Astrocyte of the cerebellum (primary cell): ENCODE results near the gene HMX1.

Experiments
- DNase-seq: peaks from one replicate; pipeline ENCODE4 v3.0.0-alpha.2; 2011; ENCODE audit warnings: low read depth
- H3K4me3 ChIP-seq: 2 replicates; pipeline ENCODE4 v1.5.1; 2011; ENCODE audit warnings: mild to moderate bottlenecking, low read depth, low read length, moderate library complexity
- in situ Hi-C: cut with HindIII; loops from 2 replicates; pipeline ENCODE4 v1.10.0; 2017; ENCODE audit warnings: low sequenced_read_pairs
- TF ChIP-seq, protein P1 (sequence below): IDR thresholded peaks from 2 replicates; pipeline ENCODE4 v1.5.1; 2012; ENCODE audit warnings: low read length, low read depth, moderate library complexity, mild to moderate bottlenecking; ENCODE audit errors: missing control alignments

Gene HMX1

DNA sequence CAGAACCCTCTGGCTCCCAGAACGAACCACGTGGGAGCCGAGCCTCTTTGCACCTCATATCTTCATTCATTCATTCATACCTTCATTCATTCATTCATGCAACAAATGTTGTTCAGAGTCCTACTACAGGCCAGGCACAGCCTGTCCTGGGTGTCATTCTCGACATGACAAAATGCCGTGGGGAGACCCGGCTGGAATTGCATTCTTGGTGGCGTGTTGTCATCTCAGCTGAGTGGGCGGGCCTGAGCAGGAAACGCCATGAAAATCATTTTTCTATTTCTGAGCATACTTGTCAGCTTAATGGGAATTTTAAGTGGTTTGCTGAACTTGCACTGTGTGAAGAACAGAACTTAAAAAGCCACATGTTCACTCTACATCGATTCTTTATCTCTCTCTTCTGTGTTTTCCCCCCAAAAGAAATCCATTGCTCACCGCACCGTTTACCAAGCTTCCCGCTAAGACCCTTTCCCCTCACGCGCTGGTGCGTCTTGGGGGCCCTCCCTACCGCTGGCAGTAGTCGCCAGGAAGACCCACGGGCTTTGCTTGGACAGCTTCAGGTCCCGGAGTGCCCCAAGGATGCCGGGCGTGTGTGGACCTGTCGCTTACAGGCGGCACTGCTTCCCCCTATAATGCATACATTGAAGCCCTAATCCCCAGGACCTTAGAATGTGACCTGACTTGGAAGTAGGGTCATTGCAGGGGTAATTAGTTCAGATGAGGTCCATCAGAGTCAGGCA lies 41.6 kb upstream of the HMX1 start:
- no peak for DNase-seq
- H3K4me3 ChIP-seq = no peak overlapping the region
- in situ Hi-C loops = no loop called here
- TF ChIP-seq, protein P1, sequence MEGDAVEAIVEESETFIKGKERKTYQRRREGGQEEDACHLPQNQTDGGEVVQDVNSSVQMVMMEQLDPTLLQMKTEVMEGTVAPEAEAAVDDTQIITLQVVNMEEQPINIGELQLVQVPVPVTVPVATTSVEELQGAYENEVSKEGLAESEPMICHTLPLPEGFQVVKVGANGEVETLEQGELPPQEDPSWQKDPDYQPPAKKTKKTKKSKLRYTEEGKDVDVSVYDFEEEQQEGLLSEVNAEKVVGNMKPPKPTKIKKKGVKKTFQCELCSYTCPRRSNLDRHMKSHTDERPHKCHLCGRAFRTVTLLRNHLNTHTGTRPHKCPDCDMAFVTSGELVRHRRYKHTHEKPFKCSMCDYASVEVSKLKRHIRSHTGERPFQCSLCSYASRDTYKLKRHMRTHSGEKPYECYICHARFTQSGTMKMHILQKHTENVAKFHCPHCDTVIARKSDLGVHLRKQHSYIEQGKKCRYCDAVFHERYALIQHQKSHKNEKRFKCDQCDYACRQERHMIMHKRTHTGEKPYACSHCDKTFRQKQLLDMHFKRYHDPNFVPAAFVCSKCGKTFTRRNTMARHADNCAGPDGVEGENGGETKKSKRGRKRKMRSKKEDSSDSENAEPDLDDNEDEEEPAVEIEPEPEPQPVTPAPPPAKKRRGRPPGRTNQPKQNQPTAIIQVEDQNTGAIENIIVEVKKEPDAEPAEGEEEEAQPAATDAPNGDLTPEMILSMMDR = no peak

DNA sequence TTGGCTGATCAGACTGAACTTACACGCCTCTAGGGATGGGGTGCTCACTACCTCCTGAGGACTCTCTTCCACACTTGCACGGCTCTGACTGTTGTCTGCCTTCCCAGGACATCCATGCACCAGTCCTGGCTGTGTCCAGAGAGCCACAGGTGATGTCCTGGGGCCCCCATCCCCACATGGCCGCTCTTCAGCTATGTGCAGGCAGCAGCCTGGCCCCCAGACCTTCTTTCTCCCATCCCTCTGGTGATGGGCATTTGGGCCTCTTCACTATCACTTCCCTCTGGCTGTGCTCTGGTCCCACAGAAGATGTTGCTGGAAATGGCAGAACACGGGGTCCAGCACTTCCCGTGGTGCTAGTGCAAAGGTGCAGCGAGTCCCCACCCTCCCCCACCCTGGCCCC lies 40.9 kb upstream of the HMX1 start:
- no peak for DNase-seq
- no peak overlapping the region for H3K4me3 ChIP-seq
- TF ChIP-seq, protein P1 = no peak
- in situ Hi-C loops = no loop called here

DNA sequence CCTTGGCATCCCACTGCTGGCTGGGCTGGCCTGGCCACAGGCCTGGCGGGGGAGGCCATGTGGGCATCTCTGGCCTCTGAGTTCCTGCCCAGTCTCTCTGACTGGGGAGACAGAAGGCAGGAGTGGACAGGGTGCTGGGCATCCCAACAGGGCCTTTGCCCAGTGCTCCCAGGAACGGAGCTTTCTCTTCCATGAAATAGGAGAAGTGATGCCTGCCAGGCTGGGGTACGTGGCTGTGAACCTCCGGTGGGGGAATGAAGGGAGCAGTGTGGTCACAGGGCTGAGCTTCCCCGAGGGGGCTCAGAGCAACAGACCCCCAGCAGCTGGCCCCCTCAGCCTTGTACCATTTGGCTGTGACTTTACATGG lies 40.4 kb upstream of the HMX1 start:
- no peak overlapping the region for H3K4me3 ChIP-seq
- in situ Hi-C loops = no loop called here
- DNase-seq = no peak
- TF ChIP-seq, protein P1 = no peak

DNA sequence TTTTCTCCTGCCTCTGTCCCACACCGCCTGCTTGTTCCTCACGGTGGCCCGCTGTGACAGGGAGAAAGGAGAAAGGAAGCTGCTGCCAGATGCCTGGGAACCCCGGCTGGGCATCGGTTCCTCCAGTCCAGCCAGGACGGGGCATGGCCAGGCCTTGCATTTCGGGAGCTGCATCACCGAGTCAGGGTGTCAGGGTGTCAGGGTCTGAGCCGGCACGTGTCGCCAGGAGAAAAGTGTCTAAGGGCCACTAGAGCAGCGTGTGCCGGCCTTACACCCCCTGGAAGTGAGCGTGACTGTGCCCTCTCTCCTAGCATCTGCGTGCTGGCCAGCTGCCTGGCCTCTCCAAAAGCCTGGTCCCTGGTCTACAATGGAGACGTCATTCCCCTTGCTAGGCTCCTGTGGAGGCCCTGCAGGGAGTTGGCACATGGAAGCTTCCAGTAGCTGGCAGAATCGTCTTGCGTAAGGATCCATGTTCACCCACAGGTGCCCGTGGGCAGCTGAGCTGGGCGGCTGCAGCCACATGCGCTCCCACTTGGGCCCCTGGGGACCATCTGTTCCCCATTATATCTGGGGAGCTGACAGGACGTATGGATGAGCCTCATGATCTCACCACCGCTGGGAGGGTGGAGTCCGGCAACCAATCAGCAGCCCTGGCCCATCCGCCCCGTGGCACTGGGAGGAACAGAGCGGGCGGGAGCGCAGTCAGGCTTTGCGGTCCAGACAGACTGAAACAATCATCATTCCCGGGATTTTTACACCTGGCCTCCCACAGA lies 39.9 kb upstream of the HMX1 start:
- DNase-seq = no peak
- H3K4me3 ChIP-seq = no peak overlapping the region
- in situ Hi-C loops = no loop called here
- TF ChIP-seq, protein P1 = no peak

DNA sequence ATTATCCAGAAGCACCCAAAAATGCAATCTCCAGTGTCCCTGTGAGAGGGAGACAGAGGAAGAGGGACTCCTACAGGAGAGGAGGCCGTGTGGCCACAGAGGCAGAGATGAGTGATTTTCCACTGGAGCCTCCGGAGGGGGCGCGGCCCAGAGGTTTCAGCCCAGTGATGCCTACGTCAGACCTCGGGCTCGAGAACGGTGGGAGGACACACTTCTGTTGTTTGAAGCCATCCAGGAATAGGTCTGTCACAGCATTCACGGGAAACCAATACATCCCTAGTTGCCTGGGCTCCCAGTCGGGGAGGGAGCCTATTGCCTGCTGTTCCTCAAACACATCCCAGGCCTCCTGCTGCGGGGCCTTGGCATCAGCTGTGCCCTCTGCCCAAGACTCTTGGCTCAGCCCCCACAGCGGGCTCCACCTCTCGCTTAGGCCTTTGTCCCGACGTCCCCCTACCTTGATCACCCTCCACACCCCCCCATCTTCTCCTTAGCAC lies 39.2 kb upstream of the HMX1 start:
- DNase-seq = no peak
- in situ Hi-C loops = no loop called here
- H3K4me3 ChIP-seq = no peak overlapping the region
- TF ChIP-seq, protein P1 = no peak

DNA sequence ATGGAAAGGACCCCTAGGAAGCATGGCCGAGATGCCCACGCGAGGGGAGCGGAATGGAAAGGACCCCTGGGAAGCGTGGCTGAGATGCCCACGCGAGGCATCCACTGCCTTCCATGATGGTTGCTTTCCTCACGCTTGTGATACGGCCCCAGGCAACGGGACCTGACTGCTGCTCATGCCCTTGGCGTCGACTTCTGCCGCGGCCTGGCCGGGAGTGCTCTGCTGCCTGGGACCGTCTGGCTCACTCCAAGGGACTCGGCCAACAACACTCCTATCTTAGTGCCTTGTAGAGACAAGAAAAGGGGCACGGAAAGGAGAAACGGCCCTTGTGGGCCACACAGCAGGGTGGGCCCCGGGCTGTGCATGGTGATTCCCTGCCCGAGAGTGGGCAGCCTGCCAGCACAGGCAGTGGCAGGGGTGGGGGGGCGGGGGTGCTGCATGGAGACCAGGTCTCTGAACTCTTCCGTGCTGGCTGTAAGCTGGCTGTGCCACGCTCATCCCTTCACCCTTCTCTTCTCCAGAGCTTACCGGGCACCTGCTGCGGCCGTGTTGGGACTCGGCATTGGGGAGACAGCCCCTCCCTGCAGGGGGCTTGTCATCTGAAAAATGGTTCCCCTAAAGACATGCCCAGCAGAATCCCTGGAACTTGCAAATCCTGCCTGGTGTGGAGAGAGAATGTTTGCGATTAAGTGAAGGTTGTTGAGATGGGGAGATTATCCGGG lies 38.6 kb upstream of the HMX1 start:
- TF ChIP-seq, protein P1 = no peak
- no peak for DNase-seq
- no peak overlapping the region for H3K4me3 ChIP-seq
- in situ Hi-C loops = no loop called here
